CD4-positive, alpha-beta memory T cell (primary cell): ENCODE measurements around the gene UBE2E2. TPM values are rescaled to one million over a fixed set of nuclear protein-coding genes. Genes with fewer than 3 reads are reported as not detected.
"Not testable (repeated sequence)": the region's sequence is repeated elsewhere in the genome, so short reads cannot be mapped to it uniquely, and the experiment has no call there.

Experiments used
- CTCF ChIA-PET: fragments of 350-600 bp; sonication (Branson Sonifier 250); formaldehyde crosslinking; loops from one replicate; lab custom pipeline; 2021; ENCODE audit warnings: inconsistent platforms; ENCODE audit not compliant: partially characterized antibody; lab: Charles Lee
- POLR2A ChIA-PET: fragments of 350-600 bp; sonication (Branson Sonifier 250); formaldehyde crosslinking; loops from one replicate; lab custom pipeline; 2021; ENCODE audit not compliant: partially characterized antibody; lab: Charles Lee
- DNase-seq, 5 donors: peaks; one replicate each; pipeline versions ENCODE4 v3.0.0 to v3.0.0-alpha.2; 2020 to 2022; ENCODE audit warnings: mixed read lengths in 1 of 5
- H3K27ac ChIP-seq: one replicate; pipeline ENCODE4 v1.7.0; 2013; ENCODE audit warnings: low read depth, low read length
- H3K27me3 ChIP-seq: 2 replicates; pipeline ENCODE4 v1.7.0; 2013; ENCODE audit warnings: mild to moderate bottlenecking, low read length, moderate library complexity; ENCODE audit not compliant: insufficient read depth
- H3K36me3 ChIP-seq: 2 replicates; pipeline ENCODE4 v1.7.0; 2013; ENCODE audit warnings: mild to moderate bottlenecking, low read length, moderate library complexity; ENCODE audit not compliant: insufficient read depth
- H3K4me1 ChIP-seq: 2 replicates; pipeline ENCODE4 v1.7.0; 2013; ENCODE audit warnings: mild to moderate bottlenecking, low read length, moderate library complexity; ENCODE audit not compliant: insufficient read depth
- H3K4me3 ChIP-seq, 2 donors: one replicate each; pipeline ENCODE4 v1.7.0; 2013; ENCODE audit warnings: low read length in 2 of 2, mild to moderate bottlenecking in 1 of 2
- H3K9me3 ChIP-seq, 2 donors: one replicate each; pipeline ENCODE4 v1.7.0; 2013; ENCODE audit warnings: low read length in 2 of 2, control low read depth in 1 of 2; ENCODE audit not compliant: control insufficient read depth in 1 of 2
- H3K27ac Mint-ChIP-seq, 7 donors: one replicate each; pipeline ENCODE4 v1.8.0; 2020 to 2021; ENCODE audit warnings: mixed read lengths in 7 of 7, mild to moderate bottlenecking in 6 of 7, inconsistent platforms in 3 of 7, moderate library complexity in 3 of 7
- H3K27me3 Mint-ChIP-seq, 2 donors: one replicate each; pipeline ENCODE4 v1.8.0; 2020 to 2021; ENCODE audit warnings: mixed read lengths in 2 of 2
- H3K36me3 Mint-ChIP-seq, 2 donors: one replicate each; pipeline ENCODE4 v1.8.0; 2020 to 2021; ENCODE audit warnings: mixed read lengths in 2 of 2, inconsistent platforms in 1 of 2, mild to moderate bottlenecking in 1 of 2
- H3K4me1 Mint-ChIP-seq, 4 donors: one replicate each; pipeline ENCODE4 v1.8.0; 2020 to 2021; ENCODE audit warnings: mixed read lengths in 4 of 4, mild to moderate bottlenecking in 1 of 4
- H3K4me3 Mint-ChIP-seq, 8 donors: one replicate each; pipeline ENCODE4 v1.8.0; 2020 to 2021; ENCODE audit warnings: mixed read lengths in 8 of 8, mild to moderate bottlenecking in 7 of 8, moderate library complexity in 6 of 8, inconsistent platforms in 3 of 8
- H3K9me3 Mint-ChIP-seq, 8 donors: one replicate each; pipeline ENCODE4 v1.8.0; 2020 to 2021; ENCODE audit warnings: mixed read lengths in 8 of 8, mild to moderate bottlenecking in 5 of 8, inconsistent platforms in 3 of 8, moderate library complexity in 1 of 8
- intact Hi-C: fragments of 100-400 bp; cut with micrococcal nuclease; formaldehyde crosslinking; loops from one replicate; pipeline ENCODE4 v1.15.1; 2023
- polyA plus RNA-seq, 2 donors: library from polyadenylated mRNA; unstranded; fragments of 300-500 nt; fragmentation: Illumina TruSeq; gene quantifications; one replicate each; pipeline ENCODE4 v1.2.3, GENCODE V29; 2021
- total RNA-seq, 2 experiments: library from RNA; stranded (reverse); gene quantifications; one replicate each; pipeline ENCODE4 v1.2.3, GENCODE V29; 2021

UBE2E2 gene
- total and polyA plus RNA-seq, 4 experiments from 2014 or later: 1.3 to 4.7 (median 3.1) TPM

DNA sequence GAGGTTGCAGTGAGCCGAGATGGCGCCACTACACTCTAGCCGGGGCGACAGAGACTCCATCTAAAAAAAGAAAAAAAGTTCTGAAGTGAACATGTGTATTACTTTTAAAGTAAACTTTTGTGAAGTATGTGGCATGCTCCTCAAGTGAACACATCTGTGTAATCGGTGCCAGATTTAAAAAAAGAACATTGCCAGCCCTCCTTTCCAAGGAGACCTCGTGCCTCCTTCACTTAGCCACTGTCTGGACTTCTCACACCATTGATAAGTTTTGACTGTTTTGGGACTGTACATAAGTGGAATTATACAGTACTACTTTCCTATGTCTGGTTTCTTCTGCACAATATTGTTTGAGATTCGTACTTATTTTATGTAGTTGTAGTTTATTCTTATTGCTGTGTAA is 140.4 kb downstream of the UBE2E2 start:
- POLR2A ChIA-PET: no interaction called here
- peaks cover 0 to 3% (median 0%) of the 10 kb centered on the region in 8 donors for H3K9me3 Mint-ChIP-seq
- DNase-seq: no peak
- H3K36me3 Mint-ChIP-seq: no peaks in the 10 kb centered on the region
- no peak overlapping the region for H3K4me3 Mint-ChIP-seq
- CTCF ChIA-PET: no interaction called here
- Histone ChIP-seq H3K36me3 (no peaks in the 10 kb centered on the region), H3K9me3 (no peaks in the 10 kb centered on the region), H3K27me3 (no peaks in the 10 kb centered on the region), H3K4me3 (no peak overlapping the region), H3K4me1 (no peaks in the 10 kb centered on the region), H3K27ac (no peak overlapping the region)
- H3K27ac Mint-ChIP-seq: no peak overlapping the region
- H3K27me3 Mint-ChIP-seq: peaks cover 0 to 2% of the 10 kb centered on the region in 2 donors
- intact Hi-C loops: no loop called here
- no peaks in the 10 kb centered on the region for H3K4me1 Mint-ChIP-seq

- Histone ChIP-seq H3K4me1 (no peaks in the 10 kb centered on the region), H3K4me3 (no peak overlapping the region), H3K27me3 (no peaks in the 10 kb centered on the region), H3K27ac (no peak overlapping the region), H3K9me3 (no peaks in the 10 kb centered on the region), H3K36me3 (no peaks in the 10 kb centered on the region)
- Mint-ChIP-seq H3K9me3 (peaks cover 0 to 3% (median 0%) of the 10 kb centered on the region in 8 donors), H3K4me1 (no peaks in the 10 kb centered on the region), H3K4me3 (no peak overlapping the region), H3K27ac (no peak overlapping the region), H3K27me3 (peaks cover 0 to 2% of the 10 kb centered on the region in 2 donors), H3K36me3 (no peaks in the 10 kb centered on the region)
- intact Hi-C loops: no loop called here
- CTCF ChIA-PET: no interaction called here
- no peak for DNase-seq
- POLR2A ChIA-PET: no interaction called here
These were observed 141.8 kb downstream of the UBE2E2 start for GRCh38 chr3:23344886-23345285.

GRCh38 chr3:23349444-23349843 is 146.3 kb downstream of the UBE2E2 start:
- H3K27ac Mint-ChIP-seq, H3K36me3 Mint-ChIP-seq, H3K4me1 Mint-ChIP-seq, DNase-seq, H3K9me3 Mint-ChIP-seq, H3K4me1 ChIP-seq, H3K27ac ChIP-seq, H3K36me3 ChIP-seq, POLR2A ChIA-PET, H3K4me3 ChIP-seq, H3K9me3 ChIP-seq, H3K27me3 ChIP-seq, intact Hi-C loops, H3K4me3 Mint-ChIP-seq, H3K27me3 Mint-ChIP-seq, CTCF ChIA-PET: not testable (repeated sequence)

GRCh38 chr3:23356169-23356568 is 153.0 kb downstream of the UBE2E2 start:
- H3K27me3 ChIP-seq: no peaks in the 10 kb centered on the region
- CTCF ChIA-PET: no interaction called here
- H3K27ac ChIP-seq: no peak overlapping the region
- H3K27ac Mint-ChIP-seq: no peak overlapping the region
- no peaks in the 10 kb centered on the region for H3K36me3 Mint-ChIP-seq
- POLR2A ChIA-PET: no interaction called here
- no peaks in the 10 kb centered on the region for H3K27me3 Mint-ChIP-seq
- peaks cover 0 to 13% (median 3%) of the 10 kb centered on the region in 8 donors for H3K9me3 Mint-ChIP-seq
- no peak overlapping the region for H3K4me3 ChIP-seq
- H3K4me3 Mint-ChIP-seq: no peak overlapping the region
- intact Hi-C loops: no loop called here
- H3K4me1 ChIP-seq: no peaks in the 10 kb centered on the region
- no peak for DNase-seq
- H3K36me3 ChIP-seq: no peaks in the 10 kb centered on the region
- no peaks in the 10 kb centered on the region for H3K4me1 Mint-ChIP-seq
- no peaks in the 10 kb centered on the region for H3K9me3 ChIP-seq

DNA sequence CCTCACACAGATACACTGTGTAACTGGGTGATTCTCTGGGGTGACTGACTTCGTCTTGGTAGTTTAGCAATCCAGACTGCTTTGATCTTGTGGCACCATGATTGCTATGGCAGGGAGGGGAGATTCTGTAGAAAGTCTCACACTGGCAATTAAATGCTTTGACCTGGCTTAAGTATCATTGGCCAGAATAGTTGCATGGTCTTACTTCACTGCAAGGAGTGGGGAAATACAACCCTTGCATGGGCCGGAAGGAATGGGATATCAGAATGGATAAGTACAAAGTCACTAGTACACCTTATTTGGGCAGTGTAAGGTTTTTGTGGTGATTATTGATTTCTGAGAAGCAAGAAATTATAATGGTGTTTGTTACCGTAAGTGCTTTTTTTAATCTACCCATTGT is 153.8 kb downstream of the UBE2E2 start:
- DNase-seq: no peak
- Histone ChIP-seq H3K36me3 (no peaks in the 10 kb centered on the region), H3K9me3 (no peaks in the 10 kb centered on the region), H3K27me3 (no peaks in the 10 kb centered on the region), H3K4me3 (no peak overlapping the region), H3K27ac (no peak overlapping the region), H3K4me1 (no peaks in the 10 kb centered on the region)
- intact Hi-C loops: no loop called here
- Mint-ChIP-seq H3K36me3 (no peaks in the 10 kb centered on the region), H3K4me1 (no peaks in the 10 kb centered on the region), H3K4me3 (no peak overlapping the region), H3K9me3 (peaks cover 0 to 11% (median under 1%) of the 10 kb centered on the region in 8 donors), H3K27me3 (no peaks in the 10 kb centered on the region), H3K27ac (no peak overlapping the region)
- CTCF ChIA-PET: no interaction called here
- POLR2A ChIA-PET: no interaction called here

GRCh38 chr3:23359116-23359515 is 156.0 kb downstream of the UBE2E2 start:
- peaks cover 0 to 18% (median 3%) of the 10 kb centered on the region in 8 donors for H3K9me3 Mint-ChIP-seq
- H3K4me1 Mint-ChIP-seq: no peaks in the 10 kb centered on the region
- intact Hi-C loops: no loop called here
- H3K36me3 Mint-ChIP-seq: no peaks in the 10 kb centered on the region
- no peaks in the 10 kb centered on the region for H3K9me3 ChIP-seq
- no peak overlapping the region for H3K27ac ChIP-seq
- DNase-seq: no peak
- no peak overlapping the region for H3K4me3 ChIP-seq
- CTCF ChIA-PET: no interaction called here
- no peaks in the 10 kb centered on the region for H3K27me3 Mint-ChIP-seq
- no peaks in the 10 kb centered on the region for H3K27me3 ChIP-seq
- no peak overlapping the region for H3K27ac Mint-ChIP-seq
- no peaks in the 10 kb centered on the region for H3K4me1 ChIP-seq
- no peak overlapping the region for H3K4me3 Mint-ChIP-seq
- POLR2A ChIA-PET: no interaction called here
- no peaks in the 10 kb centered on the region for H3K36me3 ChIP-seq

- H3K9me3 ChIP-seq: no peaks in the 10 kb centered on the region
- no peak overlapping the region for H3K27ac ChIP-seq
- H3K27me3 ChIP-seq: no peaks in the 10 kb centered on the region
- no peak overlapping the region for H3K4me3 ChIP-seq
- Mint-ChIP-seq H3K9me3 (peaks cover 0 to 15% (median 5%) of the 10 kb centered on the region in 8 donors), H3K4me3 (no peak overlapping the region), H3K4me1 (no peaks in the 10 kb centered on the region), H3K36me3 (no peaks in the 10 kb centered on the region), H3K27me3 (no peaks in the 10 kb centered on the region), H3K27ac (no peak overlapping the region)
- intact Hi-C loops: no loop called here
- DNase-seq: no peak
- CTCF ChIA-PET: no interaction called here
- POLR2A ChIA-PET: no interaction called here
- H3K4me1 ChIP-seq: no peaks in the 10 kb centered on the region
- no peaks in the 10 kb centered on the region for H3K36me3 ChIP-seq
These were observed 161.9 kb downstream of the UBE2E2 start for GRCh38 chr3:23365066-23365465.

- POLR2A ChIA-PET: no interaction called here
These were observed 165.6 kb downstream of the UBE2E2 start for GRCh38 chr3:23368731-23369130.

More at GRCh38 chr3:23368731-23369130, 165.6 kb downstream of the UBE2E2 start:
- H3K4me3 ChIP-seq: no peak overlapping the region
- CTCF ChIA-PET: no interaction called here
- Mint-ChIP-seq H3K27me3 (peaks cover 0 to 3% of the 10 kb centered on the region in 2 donors), H3K36me3 (no peaks in the 10 kb centered on the region), H3K4me3 (no peak overlapping the region), H3K4me1 (no peaks in the 10 kb centered on the region), H3K27ac (no peak overlapping the region), H3K9me3 (peaks cover 0 to 7% (median 2%) of the 10 kb centered on the region in 8 donors)
- no peak overlapping the region for H3K27ac ChIP-seq
- H3K36me3 ChIP-seq: no peaks in the 10 kb centered on the region
- intact Hi-C loops: no loop called here
- DNase-seq: no peak
- H3K4me1 ChIP-seq: no peaks in the 10 kb centered on the region
- no peaks in the 10 kb centered on the region for H3K9me3 ChIP-seq
- H3K27me3 ChIP-seq: no peaks in the 10 kb centered on the region
